WTC11 (cell line): ENCODE measurements around the gene VGF. TPM values are rescaled to one million over a fixed set of nuclear protein-coding genes. Genes with fewer than 3 reads are reported as not detected.

Source experiments
- ATAC-seq: fragments of 200-7000 bp; cut with Tn5 transposase; 2 replicates; pipeline ENCODE4 v1.10.0; 2021; ENCODE audit warnings: mild to moderate bottlenecking, moderate library complexity
- CTCF ChIA-PET: fragments of 300-600 bp; sonication (Branson Sonifier 250); formaldehyde crosslinking; loops from one replicate; lab custom pipeline; 2021; ENCODE audit warnings: antibody characterized with exemption; lab: Charles Lee
- POLR2A ChIA-PET: fragments of 350-600 bp; sonication (Branson Sonifier 250); formaldehyde crosslinking; loops from one replicate; lab custom pipeline; 2021; ENCODE audit warnings: antibody characterized with exemption; lab: Charles Lee
- DNase-seq: peaks from one replicate; pipeline ENCODE4 v3.0.0; 2021; ENCODE audit warnings: low spot score
- H3K27ac Mint-ChIP-seq: 2 replicates; pipeline ENCODE4 v1.8.0; 2021; ENCODE audit warnings: mixed read lengths
- H3K27me3 Mint-ChIP-seq: 2 replicates; pipeline ENCODE4 v1.8.0; 2021; ENCODE audit warnings: low read depth, mild to moderate bottlenecking, moderate library complexity, mixed read lengths
- H3K36me3 Mint-ChIP-seq: 2 replicates; pipeline ENCODE4 v1.8.0; 2021; ENCODE audit warnings: mixed read lengths
- H3K4me1 Mint-ChIP-seq: 2 replicates; pipeline ENCODE4 v1.8.0; 2022; ENCODE audit warnings: mixed read lengths
- H3K4me3 Mint-ChIP-seq: 2 replicates; pipeline ENCODE4 v1.8.0; 2021; ENCODE audit warnings: mild to moderate bottlenecking, moderate library complexity, mixed read lengths
- H3K9me3 Mint-ChIP-seq: 2 replicates; pipeline ENCODE4 v1.8.0; 2021; ENCODE audit warnings: mixed read lengths
- CREM ChIP-seq: sonication (generic); formaldehyde crosslinking; IDR thresholded peaks from 2 replicates; pipeline ENCODE4 v1.8.1; 2022; ENCODE audit warnings: mild to moderate bottlenecking, missing genetic modification reagents, moderate library complexity
- ETV6 ChIP-seq: sonication (generic); formaldehyde crosslinking; IDR thresholded peaks from 2 replicates; pipeline ENCODE4 v1.8.1; 2022; ENCODE audit warnings: mild to moderate bottlenecking, missing genetic modification reagents
- FOXJ3 ChIP-seq: sonication (generic); formaldehyde crosslinking; IDR thresholded peaks from 2 replicates; pipeline ENCODE4 v1.9.0; 2021; ENCODE audit warnings: missing genetic modification reagents, mild to moderate bottlenecking, borderline replicate concordance
- FOXK1 ChIP-seq: sonication (generic); formaldehyde crosslinking; IDR thresholded peaks from 2 replicates; pipeline ENCODE4 v1.8.0; 2022; ENCODE audit warnings: mild to moderate bottlenecking, moderate library complexity, missing genetic modification reagents
- GABPB1 ChIP-seq: sonication (generic); formaldehyde crosslinking; IDR thresholded peaks from 2 replicates; pipeline ENCODE4 v1.8.1; 2023; ENCODE audit warnings: mild to moderate bottlenecking, missing genetic modification reagents
- HMGA2 ChIP-seq: fragments of 250-450 bp; sonication (Bioruptor Pico); IDR thresholded peaks from 2 replicates; pipeline ENCODE4 v1.4.0; 2021; ENCODE audit warnings: mild to moderate bottlenecking, moderate library complexity
- JUN ChIP-seq: sonication (generic); formaldehyde crosslinking; IDR thresholded peaks from 2 replicates; pipeline ENCODE4 v1.8.0; 2023; ENCODE audit warnings: mild to moderate bottlenecking, missing genetic modification reagents
- MXD4 ChIP-seq: fragments of 250-450 bp; sonication (Bioruptor Pico); IDR thresholded peaks from 2 replicates; pipeline ENCODE4 v1.8.0; 2021; ENCODE audit warnings: mild to moderate bottlenecking, moderate library complexity, borderline replicate concordance
- MYBL2 ChIP-seq: sonication (generic); formaldehyde crosslinking; IDR thresholded peaks from 2 replicates; pipeline ENCODE4 v1.8.1; 2023; ENCODE audit warnings: mild to moderate bottlenecking, moderate library complexity, missing genetic modification reagents
- SOX15 ChIP-seq: fragments of 250-450 bp; sonication (Bioruptor Pico); IDR thresholded peaks from 2 replicates; pipeline ENCODE4 v1.9.0; 2021; ENCODE audit warnings: mild to moderate bottlenecking
- SP1 ChIP-seq: sonication (generic); formaldehyde crosslinking; conservative IDR thresholded peaks from 2 replicates; pipeline ENCODE4 v1.8.1; 2022; ENCODE audit warnings: missing genetic modification reagents
- TEAD4 ChIP-seq: sonication (generic); formaldehyde crosslinking; IDR thresholded peaks from 2 replicates; pipeline ENCODE4 v1.8.0; 2022; ENCODE audit warnings: mild to moderate bottlenecking, missing genetic modification reagents
- ZBTB21 ChIP-seq: sonication (generic); formaldehyde crosslinking; IDR thresholded peaks from 2 replicates; pipeline ENCODE4 v1.8.1; 2023; ENCODE audit warnings: mild to moderate bottlenecking, missing genetic modification reagents, borderline replicate concordance
- ZNF121 ChIP-seq: sonication (generic); formaldehyde crosslinking; IDR thresholded peaks from 2 replicates; pipeline ENCODE4 v1.8.0; 2023; ENCODE audit warnings: missing genetic modification reagents
- ZNF219 ChIP-seq: sonication (generic); formaldehyde crosslinking; IDR thresholded peaks from 2 replicates; pipeline ENCODE4 v1.8.0; 2023; ENCODE audit warnings: missing genetic modification reagents, mild to moderate bottlenecking, borderline replicate concordance
- total RNA-seq: library from RNA; stranded (reverse); gene quantifications from 3 replicates; pipeline ENCODE4 v1.2.3, GENCODE V29; 2021
- TF ChIP-seq, protein P1 (sequence below): sonication (generic); formaldehyde crosslinking; IDR thresholded peaks from 2 replicates; pipeline ENCODE4 v1.8.1; 2023; ENCODE audit warnings: mild to moderate bottlenecking, missing genetic modification reagents
- TF ChIP-seq, protein P2 (sequence below): sonication (generic); formaldehyde crosslinking; conservative IDR thresholded peaks from 2 replicates; pipeline ENCODE4 v1.8.1; 2023; ENCODE audit warnings: mild to moderate bottlenecking, low read depth, missing genetic modification reagents, moderate library complexity
- TF ChIP-seq, protein P3 (sequence below): sonication (generic); formaldehyde crosslinking; IDR thresholded peaks from 2 replicates; pipeline ENCODE4 v1.8.0; 2023; ENCODE audit warnings: missing genetic modification reagents, mild to moderate bottlenecking, borderline replicate concordance
- TF ChIP-seq, protein P4 (sequence below): sonication (generic); formaldehyde crosslinking; IDR thresholded peaks from 2 replicates; pipeline ENCODE4 v1.8.1; 2022; ENCODE audit warnings: mild to moderate bottlenecking, moderate library complexity, missing genetic modification reagents
- TF ChIP-seq, protein P5 (sequence below): sonication (generic); formaldehyde crosslinking; IDR thresholded peaks from 2 replicates; pipeline ENCODE4 v1.8.1; 2023; ENCODE audit warnings: mild to moderate bottlenecking, missing genetic modification reagents, moderate library complexity
- TF ChIP-seq, protein P6 (sequence below): sonication (generic); formaldehyde crosslinking; IDR thresholded peaks from 2 replicates; pipeline ENCODE4 v1.8.1; 2023; ENCODE audit warnings: mild to moderate bottlenecking, moderate library complexity, missing genetic modification reagents

Gene VGF
- total RNA-seq, 1 experiment from 2014 or later = 5.2 TPM

DNA sequence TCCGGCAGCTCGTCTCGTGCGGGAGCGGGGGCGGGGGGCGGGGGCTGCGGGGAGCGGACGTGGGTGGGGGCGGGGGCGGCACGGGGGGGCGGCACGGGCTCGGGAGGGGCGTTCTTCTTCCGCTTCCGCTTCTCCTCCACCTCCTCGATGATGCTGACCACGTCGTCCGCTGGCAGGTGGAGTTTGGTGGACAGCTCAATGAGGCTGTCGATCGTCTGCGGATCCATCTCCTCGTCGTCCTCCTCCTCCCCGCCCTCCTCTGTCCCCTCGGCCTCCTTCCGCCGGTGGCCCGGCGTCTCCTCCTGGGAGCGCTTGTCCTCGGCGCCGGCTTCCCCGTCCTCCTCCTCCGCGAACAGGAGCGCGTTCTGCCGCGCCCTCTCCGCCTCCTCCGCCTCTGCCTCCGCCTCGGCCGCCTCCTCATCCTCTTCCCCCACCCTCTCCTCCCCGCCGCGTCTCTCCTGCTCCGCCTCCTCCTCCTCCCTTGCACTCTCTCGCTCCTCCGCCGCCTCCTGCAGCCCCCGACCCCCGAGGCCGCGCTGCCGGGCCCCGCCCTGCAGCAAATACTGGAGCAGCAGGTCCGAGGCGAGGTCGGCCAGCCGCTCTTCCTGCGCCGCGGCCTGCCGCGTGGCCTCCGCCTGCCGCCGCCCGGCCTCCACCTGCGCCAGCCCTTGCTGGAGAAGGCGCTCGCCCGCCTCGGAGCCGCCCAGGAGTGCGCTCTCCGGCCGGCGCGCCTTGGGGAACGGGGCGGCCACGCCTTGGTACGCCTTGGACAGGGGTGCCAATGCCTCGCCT lies 1.9 kb downstream of the VGF start (continued):
- TF ChIP-seq, protein P1, sequence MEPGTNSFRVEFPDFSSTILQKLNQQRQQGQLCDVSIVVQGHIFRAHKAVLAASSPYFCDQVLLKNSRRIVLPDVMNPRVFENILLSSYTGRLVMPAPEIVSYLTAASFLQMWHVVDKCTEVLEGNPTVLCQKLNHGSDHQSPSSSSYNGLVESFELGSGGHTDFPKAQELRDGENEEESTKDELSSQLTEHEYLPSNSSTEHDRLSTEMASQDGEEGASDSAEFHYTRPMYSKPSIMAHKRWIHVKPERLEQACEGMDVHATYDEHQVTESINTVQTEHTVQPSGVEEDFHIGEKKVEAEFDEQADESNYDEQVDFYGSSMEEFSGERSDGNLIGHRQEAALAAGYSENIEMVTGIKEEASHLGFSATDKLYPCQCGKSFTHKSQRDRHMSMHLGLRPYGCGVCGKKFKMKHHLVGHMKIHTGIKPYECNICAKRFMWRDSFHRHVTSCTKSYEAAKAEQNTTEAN = 0 out of 2 replicates have a peak, but pooled peaks have one; percentile 10

DNA sequence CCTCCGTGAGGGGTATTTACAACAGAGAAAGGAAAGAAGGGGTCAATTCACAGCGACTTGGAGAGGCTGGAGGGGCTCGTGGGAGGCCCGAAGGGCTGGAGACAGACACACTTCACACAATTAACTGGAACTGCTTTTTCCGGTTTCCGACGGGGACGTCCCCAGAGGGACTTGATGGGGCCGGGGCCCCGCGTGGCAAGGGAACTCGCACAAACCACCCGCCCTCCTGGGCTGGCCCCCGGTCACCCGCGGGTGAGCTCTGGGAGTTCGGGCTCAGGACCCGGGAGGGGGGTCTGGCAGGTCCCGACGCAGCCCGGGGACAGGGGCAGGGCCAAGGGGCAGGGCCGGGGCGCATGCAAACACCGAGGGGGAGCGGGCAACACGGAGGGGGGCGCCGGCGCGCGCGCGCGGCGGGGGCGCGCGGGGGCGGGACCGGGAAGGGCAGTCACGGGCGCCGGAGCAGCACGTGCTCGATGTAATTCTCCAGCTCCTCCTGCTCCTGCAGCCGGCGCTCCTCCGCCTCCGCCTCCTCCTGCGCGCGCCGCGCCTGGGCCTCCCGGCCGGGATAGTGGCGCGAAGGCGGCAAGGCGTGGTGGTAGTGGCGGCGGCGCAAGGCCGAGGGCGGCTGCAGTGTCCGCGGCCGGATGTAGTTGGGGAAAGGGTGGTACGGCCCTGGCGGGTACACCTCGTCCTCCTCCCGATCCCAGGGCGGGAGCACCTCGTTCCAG lies 2.7 kb downstream of the VGF start:
- ChIA-PET CTCF (interaction anchor here (0.6 to 9.0 kb wide), 6 partner anchors 9 to 268 kb away, joined by 3 to 103 read pairs (median 6); no protein-coding TSS in a partner anchor), POLR2A (interaction anchor here (0.7 kb wide), 1 partner anchor 984 kb away, joined by 3 read pairs; no protein-coding TSS in a partner anchor)
- ATAC-seq = peak; percentile 7
- Mint-ChIP-seq H3K9me3 (no peaks in the 10 kb centered on the region), H3K4me1 (peaks cover 57% of the 10 kb centered on the region), H3K4me3 (peak overlapping the region; percentile 71), H3K36me3 (peaks cover 5% of the 10 kb centered on the region; the same call in 1 of the 2 replicates), H3K27me3 (peaks cover 41% of the 10 kb centered on the region), H3K27ac (peak overlapping the region; percentile 76; the same call in 1 of the 2 replicates)
- DNase-seq = peak; percentile 74
- TF ChIP-seq JUN (CRISPR knock-in tag) (0 out of 2 replicates have a peak, but pooled peaks have one; percentile 35), ZNF121 (CRISPR knock-in tag) (no peak), HMGA2 (CRISPR knock-in tag) (no peak), FOXJ3 (CRISPR knock-in tag) (no peak), TEAD4 (CRISPR knock-in tag) (0 out of 2 replicates have a peak, but pooled peaks have one; percentile 27), GABPB1 (CRISPR knock-in tag) (no peak), ETV6 (CRISPR knock-in tag) (no peak; the same call in 1 of the 2 replicates), SOX15 (CRISPR knock-in tag) (no peak), MYBL2 (CRISPR knock-in tag) (peak; percentile 54; the same call in 1 of the 2 replicates), FOXK1 (peak; percentile 58; the same call in 1 of the 2 replicates), ZNF219 (CRISPR knock-in tag) (no peak), MXD4 (CRISPR knock-in tag) (no peak), SP1 (0 out of 2 replicates have a peak, but pooled peaks have one; percentile 48), ZBTB21 (CRISPR knock-in tag) (no peak), CREM (CRISPR knock-in tag) (no peak; the same call in 1 of the 2 replicates)
- TF ChIP-seq, protein P2, sequence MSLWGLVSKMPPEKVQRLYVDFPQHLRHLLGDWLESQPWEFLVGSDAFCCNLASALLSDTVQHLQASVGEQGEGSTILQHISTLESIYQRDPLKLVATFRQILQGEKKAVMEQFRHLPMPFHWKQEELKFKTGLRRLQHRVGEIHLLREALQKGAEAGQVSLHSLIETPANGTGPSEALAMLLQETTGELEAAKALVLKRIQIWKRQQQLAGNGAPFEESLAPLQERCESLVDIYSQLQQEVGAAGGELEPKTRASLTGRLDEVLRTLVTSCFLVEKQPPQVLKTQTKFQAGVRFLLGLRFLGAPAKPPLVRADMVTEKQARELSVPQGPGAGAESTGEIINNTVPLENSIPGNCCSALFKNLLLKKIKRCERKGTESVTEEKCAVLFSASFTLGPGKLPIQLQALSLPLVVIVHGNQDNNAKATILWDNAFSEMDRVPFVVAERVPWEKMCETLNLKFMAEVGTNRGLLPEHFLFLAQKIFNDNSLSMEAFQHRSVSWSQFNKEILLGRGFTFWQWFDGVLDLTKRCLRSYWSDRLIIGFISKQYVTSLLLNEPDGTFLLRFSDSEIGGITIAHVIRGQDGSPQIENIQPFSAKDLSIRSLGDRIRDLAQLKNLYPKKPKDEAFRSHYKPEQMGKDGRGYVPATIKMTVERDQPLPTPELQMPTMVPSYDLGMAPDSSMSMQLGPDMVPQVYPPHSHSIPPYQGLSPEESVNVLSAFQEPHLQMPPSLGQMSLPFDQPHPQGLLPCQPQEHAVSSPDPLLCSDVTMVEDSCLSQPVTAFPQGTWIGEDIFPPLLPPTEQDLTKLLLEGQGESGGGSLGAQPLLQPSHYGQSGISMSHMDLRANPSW (CRISPR knock-in tag) = no peak
- TF ChIP-seq, protein P3, sequence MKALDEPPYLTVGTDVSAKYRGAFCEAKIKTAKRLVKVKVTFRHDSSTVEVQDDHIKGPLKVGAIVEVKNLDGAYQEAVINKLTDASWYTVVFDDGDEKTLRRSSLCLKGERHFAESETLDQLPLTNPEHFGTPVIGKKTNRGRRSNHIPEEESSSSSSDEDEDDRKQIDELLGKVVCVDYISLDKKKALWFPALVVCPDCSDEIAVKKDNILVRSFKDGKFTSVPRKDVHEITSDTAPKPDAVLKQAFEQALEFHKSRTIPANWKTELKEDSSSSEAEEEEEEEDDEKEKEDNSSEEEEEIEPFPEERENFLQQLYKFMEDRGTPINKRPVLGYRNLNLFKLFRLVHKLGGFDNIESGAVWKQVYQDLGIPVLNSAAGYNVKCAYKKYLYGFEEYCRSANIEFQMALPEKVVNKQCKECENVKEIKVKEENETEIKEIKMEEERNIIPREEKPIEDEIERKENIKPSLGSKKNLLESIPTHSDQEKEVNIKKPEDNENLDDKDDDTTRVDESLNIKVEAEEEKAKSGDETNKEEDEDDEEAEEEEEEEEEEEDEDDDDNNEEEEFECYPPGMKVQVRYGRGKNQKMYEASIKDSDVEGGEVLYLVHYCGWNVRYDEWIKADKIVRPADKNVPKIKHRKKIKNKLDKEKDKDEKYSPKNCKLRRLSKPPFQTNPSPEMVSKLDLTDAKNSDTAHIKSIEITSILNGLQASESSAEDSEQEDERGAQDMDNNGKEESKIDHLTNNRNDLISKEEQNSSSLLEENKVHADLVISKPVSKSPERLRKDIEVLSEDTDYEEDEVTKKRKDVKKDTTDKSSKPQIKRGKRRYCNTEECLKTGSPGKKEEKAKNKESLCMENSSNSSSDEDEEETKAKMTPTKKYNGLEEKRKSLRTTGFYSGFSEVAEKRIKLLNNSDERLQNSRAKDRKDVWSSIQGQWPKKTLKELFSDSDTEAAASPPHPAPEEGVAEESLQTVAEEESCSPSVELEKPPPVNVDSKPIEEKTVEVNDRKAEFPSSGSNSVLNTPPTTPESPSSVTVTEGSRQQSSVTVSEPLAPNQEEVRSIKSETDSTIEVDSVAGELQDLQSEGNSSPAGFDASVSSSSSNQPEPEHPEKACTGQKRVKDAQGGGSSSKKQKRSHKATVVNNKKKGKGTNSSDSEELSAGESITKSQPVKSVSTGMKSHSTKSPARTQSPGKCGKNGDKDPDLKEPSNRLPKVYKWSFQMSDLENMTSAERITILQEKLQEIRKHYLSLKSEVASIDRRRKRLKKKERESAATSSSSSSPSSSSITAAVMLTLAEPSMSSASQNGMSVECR (CRISPR knock-in tag) = 0 out of 2 replicates have a peak, but pooled peaks have one; percentile 25
- TF ChIP-seq, protein P4, sequence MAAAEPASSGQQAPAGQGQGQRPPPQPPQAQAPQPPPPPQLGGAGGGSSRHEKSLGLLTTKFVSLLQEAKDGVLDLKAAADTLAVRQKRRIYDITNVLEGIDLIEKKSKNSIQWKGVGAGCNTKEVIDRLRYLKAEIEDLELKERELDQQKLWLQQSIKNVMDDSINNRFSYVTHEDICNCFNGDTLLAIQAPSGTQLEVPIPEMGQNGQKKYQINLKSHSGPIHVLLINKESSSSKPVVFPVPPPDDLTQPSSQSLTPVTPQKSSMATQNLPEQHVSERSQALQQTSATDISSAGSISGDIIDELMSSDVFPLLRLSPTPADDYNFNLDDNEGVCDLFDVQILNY (CRISPR knock-in tag) = 0 out of 2 replicates have a peak, but pooled peaks have one; percentile 53
- TF ChIP-seq, protein P5, sequence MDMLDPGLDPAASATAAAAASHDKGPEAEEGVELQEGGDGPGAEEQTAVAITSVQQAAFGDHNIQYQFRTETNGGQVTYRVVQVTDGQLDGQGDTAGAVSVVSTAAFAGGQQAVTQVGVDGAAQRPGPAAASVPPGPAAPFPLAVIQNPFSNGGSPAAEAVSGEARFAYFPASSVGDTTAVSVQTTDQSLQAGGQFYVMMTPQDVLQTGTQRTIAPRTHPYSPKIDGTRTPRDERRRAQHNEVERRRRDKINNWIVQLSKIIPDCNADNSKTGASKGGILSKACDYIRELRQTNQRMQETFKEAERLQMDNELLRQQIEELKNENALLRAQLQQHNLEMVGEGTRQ (CRISPR knock-in tag) = peak; percentile 61
- TF ChIP-seq, protein P6, sequence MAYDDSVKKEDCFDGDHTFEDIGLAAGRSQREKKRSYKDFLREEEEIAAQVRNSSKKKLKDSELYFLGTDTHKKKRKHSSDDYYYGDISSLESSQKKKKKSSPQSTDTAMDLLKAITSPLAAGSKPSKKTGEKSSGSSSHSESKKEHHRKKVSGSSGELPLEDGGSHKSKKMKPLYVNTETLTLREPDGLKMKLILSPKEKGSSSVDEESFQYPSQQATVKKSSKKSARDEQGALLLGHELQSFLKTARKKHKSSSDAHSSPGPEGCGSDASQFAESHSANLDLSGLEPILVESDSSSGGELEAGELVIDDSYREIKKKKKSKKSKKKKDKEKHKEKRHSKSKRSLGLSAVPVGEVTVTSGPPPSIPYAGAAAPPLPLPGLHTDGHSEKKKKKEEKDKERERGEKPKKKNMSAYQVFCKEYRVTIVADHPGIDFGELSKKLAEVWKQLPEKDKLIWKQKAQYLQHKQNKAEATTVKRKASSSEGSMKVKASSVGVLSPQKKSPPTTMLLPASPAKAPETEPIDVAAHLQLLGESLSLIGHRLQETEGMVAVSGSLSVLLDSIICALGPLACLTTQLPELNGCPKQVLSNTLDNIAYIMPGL = no peak; the same call in 1 of the 2 replicates
